Measurements from ENCODE around the gene RNF180.
"Not testable (repeated sequence)": the region's sequence is repeated elsewhere in the genome, so short reads cannot be mapped to it uniquely, and the experiment has no call there.

The RNF180 gene

DNA sequence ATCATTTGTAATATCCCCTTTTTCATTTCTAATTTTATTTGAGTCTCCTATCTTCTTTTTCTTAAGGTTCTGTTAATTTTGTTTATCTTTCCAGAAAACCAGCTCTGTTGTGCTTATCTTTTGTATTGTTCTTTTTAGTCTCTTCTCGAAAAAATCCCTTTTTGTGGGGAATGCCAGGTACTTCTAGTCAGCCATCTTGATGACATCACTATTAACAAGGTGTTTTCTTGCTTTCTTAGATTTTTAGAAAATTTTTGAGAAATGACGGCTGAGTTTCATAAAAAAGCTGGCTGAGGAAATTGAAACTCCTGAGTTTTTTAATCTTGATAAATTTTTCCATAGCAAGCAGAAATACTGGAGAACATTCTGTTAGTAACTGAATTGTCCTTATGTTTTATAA lies 10.7 kb downstream of the RNF180 start:
- no peak for DNase-seq (ENCODE audit: low read depth in 1 of 2, low spot score in 1 of 2)

DNA sequence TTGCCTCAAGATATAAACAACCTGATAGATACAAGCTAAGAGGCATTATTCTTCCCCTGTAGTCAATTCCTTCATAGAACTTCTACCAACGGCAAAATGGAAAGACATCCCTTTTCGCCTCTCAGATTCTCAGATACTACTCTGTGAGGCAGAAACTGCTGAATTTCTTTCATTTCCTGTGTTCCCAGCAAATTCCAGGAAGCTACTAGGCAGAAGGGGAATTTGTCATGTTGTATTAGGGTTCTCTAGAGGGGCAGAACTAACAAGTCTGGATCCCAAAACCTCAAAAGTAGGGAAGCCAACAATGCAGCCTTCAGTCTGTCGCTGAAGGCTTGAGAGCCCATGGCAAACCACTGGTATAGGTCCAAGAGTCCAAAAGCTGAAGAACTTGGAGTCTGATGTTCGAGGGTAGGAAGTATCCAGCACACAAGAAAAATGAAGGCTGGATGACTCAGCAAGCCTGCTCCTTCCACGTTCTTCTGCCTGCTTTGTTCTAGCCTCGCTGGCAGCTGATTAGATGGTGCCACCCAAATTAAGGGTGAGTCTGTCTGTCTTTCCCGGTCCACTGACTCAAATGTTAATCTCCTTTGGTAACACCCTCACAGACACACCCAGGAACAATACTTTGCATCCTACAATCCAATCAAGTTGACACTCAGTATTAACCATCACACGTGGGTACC lies 15.2 kb downstream of the RNF180 start:
- DNase-seq (ENCODE audit: low read depth in 1 of 2, low spot score in 1 of 2) = no peak

DNA sequence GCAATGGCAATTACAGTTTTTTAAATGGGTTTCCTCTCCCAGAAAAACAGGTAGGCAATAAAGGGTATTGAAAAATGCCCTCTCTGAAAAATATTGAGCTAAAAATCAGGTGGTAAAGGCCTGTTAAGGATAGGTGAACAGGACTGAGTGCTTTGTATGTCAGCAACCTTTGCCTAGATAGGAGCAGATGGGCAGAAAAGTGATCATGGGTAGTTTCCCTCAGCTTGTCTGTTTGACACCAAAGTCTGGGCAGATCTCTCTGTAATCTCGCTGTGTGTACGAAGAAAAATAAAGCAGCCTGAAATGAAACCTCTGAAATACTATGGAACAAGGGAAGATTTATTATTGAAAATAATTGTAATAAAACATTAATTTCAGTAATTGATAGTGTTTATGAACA lies 15.8 kb downstream of the RNF180 start:
- DNase-seq (ENCODE audit: low read depth in 1 of 2, low spot score in 1 of 2) = no peak

DNA sequence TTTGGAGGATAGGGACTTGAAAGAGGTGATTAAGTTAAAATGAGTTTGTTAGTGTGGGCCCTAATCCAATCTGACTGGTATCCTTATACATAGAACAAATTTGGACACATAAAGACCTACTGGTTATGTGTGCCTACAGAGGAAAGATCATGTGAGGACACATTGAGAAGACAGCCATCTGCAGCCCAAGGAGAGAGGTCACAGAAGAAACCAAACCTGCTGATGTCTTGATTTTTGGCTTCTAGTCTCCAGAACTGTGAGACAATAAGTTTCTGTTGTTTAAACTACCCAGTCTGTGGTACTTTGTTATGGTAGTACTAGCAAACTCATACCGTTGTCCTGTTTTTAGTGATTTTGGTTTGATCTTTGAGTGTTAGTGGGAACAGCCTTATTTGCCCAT lies 18.3 kb downstream of the RNF180 start:
- DNase-seq (ENCODE audit: low read depth in 1 of 2, low spot score in 1 of 2) = no peak

DNA sequence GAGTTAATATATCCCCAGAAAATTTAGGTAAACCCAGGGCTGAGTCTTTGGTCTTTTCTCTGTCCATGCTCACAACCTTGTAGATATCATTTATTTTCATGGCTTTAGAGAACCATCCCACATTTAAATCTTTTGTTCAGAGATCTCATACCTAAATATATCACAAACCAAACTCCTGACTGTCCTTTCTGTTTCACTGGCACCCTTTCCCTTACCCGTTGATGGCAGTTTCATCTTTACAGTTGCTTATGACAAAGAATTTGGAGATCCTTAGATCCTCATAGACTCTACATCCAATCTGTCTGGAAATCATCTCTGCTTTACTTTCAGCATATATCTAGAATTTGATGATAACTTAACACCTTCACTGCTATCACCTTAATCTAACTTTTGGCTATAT lies 19.2 kb downstream of the RNF180 start:
- no peak for DNase-seq (ENCODE audit: low read depth in 1 of 2, low spot score in 1 of 2)

DNA sequence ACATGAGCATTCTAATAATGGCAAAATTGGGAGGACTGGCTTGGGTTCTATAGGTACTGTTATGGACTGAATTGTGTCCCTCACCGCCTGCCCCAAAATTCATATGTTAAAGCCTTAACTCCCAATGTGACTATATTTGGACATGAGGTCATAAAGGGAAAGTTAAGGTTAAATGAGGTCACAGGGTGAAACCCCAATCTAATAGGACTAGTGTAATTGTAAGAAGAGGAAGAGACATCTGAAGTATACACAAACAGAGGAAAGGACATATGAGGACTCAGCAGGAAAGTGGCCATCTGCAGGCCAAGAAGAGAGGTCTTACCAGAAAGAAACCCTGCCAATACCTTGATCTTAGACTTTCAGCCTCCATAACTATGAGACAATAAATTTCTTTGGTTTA lies 23.1 kb downstream of the RNF180 start:
- no peak for DNase-seq (ENCODE audit: low read depth in 1 of 2, low spot score in 1 of 2)

DNA sequence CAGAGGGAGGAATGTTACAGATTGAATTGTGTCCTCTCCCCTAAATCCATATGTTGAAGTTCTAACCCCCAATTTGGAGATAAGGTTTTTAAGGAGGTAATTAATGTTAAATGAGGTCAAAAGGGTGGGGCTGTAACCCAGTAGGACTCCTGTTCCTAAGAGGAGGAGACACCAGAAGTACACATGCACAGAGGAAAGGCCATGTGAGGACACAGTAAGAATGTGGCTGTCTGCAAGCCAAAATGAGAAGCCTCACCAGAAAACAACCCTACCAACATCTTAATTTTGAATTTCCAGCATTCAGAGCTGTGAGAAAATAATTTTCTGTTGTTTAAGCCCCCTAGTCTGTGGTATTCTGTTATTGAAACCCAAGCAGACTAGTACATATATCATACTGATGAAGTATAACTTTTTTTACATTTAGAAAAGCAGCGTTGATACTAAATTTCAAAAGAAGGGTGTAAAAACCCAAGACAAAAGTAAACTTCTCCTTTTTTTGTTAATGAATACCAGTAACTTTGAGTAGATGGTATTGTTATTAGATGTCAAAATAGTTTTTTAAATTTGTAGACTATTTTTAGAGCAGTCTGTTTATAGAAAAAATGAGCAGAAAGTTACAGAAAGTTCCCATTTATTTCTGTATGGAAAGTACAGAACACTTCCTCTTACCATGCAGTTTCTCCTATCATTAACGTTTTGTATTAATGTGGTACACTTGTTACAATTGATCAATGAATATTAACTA lies 25.1 kb downstream of the RNF180 start:
- no peak for DNase-seq (ENCODE audit: low read depth in 1 of 2, low spot score in 1 of 2)

DNA sequence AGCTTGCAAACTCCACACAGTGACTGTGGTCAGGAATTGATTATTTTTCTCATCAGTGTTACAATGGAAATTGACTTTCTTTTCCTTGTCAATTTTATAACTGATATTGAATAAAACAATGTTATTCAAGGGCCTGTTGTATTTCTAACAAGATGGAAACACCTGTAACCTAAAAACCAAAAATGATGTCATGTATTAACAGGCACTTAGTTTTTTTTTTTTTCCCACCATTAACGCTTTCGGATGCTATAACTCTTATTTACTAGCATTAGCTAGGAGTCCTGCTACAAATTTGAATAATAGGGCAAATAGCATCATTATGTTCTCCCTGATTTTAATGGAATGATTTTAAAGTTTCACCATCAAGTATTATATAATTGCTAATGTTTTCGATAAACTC lies 30.3 kb downstream of the RNF180 start:
- DNase-seq (ENCODE audit: low read depth in 1 of 2, low spot score in 1 of 2) = no peak

DNA sequence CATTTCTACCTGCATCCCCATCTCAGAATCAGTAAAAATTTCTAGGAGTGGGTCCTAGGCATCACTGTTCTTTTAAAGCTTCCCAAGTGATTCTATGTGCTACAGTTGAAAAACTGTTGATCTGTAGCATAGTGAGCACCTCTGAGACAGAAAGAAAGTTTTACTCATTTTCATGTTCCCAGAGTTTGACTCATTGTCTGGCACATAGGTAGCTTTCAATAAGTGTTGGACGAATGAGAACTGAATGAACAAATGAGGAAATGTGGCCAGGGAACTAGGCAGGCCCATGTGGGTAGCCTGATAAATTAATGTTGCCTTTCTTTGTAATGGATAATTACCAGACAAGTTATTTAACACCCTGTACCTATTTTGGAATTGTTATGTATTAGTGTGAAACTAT lies 33.8 kb downstream of the RNF180 start:
- DNase-seq (ENCODE audit: low read depth in 1 of 2, low spot score in 1 of 2) = no peak

DNA sequence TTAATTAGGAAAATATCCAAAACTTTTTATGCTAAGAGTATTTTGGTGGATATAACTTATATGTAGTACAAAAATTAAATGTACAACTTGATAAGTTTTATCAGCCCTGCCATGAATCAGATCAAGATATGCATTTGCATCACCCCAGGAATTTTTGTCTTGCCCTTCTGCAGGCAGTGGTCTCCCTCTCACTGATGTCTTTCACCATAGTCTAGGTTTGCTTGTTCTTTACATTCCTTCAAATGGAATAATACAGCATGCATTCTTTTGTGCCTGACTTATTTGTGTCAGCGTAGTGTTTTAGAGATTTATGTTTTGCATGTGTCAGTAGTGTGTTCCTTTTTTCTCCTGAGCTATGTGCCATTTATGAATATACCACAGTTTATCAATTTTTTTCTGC lies 36.4 kb downstream of the RNF180 start:
- no peak for DNase-seq (ENCODE audit: low read depth in 1 of 2, low spot score in 1 of 2)

DNA sequence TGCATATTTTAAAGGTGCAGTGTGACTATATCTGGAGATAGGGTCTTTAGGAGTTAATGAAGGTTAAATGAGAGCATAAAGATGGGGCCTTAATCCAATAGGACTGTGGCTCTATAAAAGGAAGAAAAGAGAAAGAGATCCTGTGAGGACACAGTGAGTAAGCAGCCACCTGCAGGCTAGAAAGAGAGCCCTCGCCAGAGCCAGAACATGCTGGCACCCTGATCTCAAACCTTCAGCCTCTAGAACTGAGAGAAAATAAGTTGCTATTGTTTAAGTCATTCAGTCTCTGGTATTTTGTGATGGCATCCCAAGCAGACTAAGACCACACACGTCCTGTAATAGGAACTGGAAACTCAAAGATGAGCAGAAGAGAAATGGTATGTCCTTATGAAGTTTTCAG lies 41.0 kb downstream of the RNF180 start:
- no peak for DNase-seq (ENCODE audit: low read depth in 1 of 2, low spot score in 1 of 2)

DNA sequence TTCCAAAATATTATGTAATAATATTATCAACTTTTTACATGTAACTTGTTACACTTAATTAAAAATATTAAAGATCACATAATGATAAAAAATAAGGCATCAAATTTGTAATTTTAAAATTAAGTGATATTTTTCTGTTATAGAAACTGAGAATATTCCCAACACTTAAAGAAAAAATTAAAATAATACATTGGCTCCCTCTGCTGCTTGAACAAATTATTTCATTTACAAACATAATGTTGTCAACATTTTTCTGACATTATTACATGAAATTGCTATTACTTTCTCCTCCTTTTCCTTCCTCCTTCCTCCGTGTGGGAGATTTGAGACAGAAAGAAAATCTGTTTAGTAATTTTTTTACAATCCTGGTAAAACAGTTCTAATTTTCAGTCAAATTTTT lies 42.3 kb downstream of the RNF180 start:
- DNase-seq (ENCODE audit: low read depth in 1 of 2, low spot score in 1 of 2) = no peak

DNA sequence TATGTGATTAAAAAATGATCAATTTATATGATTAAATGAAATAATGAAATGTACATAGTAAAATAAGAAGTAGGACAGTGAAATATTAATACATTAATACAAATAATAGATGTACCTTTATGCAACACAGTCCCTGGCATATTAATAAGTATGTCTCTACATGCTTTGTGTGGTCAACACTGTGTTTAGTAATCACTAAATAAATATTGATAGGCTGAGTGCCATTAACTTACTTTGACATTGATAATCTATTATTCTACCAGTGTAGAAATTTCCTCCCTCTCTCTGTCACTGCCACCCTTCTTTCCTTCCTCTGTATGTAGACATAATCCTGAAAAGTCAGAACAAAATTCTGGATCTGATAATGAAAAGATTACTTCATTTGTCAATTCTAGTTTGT lies 43.7 kb downstream of the RNF180 start:
- no peak for DNase-seq (ENCODE audit: low read depth in 1 of 2, low spot score in 1 of 2)

DNA sequence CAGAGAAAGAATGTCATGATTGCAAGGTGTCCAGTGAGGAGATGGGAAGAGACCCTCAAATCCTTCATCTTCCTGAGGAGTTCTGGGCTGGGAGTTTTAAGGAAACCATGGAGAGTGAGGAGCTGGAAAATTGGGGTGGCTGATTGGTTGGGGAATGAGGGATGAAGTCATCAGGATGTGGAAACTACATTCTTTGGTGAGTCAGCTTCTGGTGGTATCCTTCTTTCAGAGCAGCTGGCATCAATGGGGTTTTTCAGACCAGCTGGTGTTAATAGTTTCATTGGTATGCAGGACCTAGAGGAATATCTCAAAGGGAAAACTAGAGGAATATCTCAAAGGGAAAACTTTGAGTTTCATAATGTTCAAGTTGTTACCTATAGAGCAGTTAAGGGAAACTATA lies 45.2 kb downstream of the RNF180 start:
- no peak for DNase-seq (ENCODE audit: low read depth in 1 of 2, low spot score in 1 of 2)

DNA sequence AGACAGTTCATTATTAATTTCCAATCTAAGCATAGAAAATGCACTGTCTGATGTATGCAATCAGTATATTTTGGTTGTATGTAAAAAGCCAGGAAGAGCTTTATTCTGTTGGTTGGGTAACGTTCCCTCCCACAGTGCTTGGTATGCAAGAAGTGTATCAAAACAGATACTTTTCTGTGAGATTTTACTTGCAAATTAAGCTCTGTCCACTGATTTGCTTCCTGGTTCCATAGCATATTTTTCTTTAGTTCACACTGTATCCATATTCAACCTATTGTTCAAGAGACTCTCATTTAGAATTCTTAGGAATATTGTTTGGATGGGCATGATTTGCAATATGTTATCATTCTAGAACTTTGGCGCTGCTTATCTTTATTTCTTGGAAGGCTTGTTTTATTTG lies 47.4 kb downstream of the RNF180 start:
- DNase-seq (ENCODE audit: low read depth in 1 of 2, low spot score in 1 of 2) = no peak

DNA sequence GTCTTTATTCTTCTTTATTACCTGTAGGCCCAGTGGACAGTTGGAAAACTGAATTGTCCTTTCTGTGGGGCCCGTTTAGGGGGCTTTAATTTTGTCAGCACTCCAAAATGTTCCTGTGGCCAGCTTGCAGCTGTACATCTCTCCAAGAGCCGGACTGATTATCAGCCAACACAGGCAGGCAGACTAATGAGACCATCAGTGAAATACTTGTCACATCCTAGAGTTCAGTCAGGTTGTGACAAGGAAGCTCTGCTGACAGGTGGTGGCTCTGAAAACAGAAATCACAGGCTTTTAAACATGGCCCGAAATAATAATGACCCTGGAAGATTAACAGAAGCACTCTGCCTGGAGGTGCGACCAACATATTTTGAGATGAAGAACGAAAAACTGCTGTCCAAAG lies 47.9 kb downstream of the RNF180 start:
- no peak for DNase-seq (ENCODE audit: low read depth in 1 of 2, low spot score in 1 of 2)

DNA sequence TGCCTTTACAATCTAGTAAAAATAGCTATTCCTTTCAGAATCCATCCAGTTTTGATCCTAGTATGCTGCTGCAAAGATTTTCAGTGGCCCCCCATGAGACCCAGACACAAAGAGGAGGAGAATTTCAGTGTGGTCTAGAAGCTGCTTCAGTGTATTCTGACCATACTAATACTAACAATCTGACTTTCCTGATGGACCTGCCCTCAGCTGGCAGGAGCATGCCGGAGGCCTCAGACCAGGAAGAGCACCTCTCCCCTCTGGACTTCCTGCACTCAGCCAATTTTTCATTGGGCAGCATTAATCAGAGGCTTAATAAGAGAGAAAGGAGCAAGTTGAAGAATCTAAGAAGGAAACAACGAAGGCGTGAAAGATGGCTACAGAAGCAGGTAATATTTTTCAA lies 48.5 kb downstream of the RNF180 start:
- DNase-seq (ENCODE audit: low read depth in 1 of 2, low spot score in 1 of 2) = no peak

DNA sequence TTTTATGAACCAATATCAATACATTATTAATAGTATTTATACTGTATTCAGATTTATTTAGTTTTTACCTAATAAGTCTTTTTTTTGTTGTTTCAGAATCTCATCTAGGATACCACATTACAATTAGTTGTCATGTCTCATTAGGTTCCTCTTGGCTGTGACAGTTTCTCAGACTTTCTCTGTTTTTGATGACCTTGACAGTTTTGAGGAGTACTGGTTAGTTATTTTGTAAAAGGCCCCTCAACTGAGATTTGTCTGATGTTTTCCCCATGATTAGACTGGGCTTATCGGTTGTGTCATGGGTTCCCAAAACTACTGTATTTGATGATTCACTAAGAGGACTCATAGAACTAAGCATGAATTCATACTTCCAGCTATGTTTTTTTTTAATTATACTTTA lies 56.3 kb downstream of the RNF180 start:
- DNase-seq (ENCODE audit: low read depth in 1 of 2, low spot score in 1 of 2) = no peak

DNA sequence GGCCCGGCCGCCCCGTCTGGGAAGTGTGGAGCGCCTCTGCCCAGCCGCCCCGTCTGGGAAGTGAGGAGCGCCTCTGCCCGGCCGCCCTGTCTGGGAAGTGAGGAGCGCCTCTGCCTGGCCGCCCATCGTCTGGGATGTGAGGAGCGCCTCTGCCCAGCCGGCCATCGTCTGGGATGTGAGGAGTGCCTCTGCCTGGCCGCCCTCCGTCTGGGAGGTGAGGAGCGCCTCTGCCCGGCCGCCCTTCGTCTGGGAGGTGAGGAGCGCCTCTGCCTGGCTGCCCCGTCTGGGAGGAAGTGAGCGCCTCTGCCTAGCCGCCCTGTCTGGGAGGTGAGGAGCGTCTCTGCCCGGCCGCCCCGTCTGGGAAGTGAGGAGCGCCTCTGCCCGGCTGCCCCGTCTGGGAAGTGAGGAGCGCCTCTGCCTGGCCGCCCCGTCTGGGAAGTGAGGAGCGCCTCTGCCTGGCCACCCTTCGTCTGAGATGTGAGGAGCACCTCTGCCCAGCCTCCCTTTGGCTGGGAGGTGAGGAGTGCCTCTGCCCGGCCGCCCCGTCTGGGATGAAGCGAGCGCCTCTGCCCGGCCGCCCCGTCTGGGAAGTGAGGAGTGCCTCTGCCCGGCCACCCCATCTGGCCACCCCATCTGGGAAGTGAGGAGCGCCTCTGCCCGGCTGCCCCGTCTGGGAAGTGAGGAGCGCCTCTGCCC lies 59.8 kb downstream of the RNF180 start:
- DNase-seq (ENCODE audit: low read depth in 1 of 2, low spot score in 1 of 2) = not testable (repeated sequence)

DNA sequence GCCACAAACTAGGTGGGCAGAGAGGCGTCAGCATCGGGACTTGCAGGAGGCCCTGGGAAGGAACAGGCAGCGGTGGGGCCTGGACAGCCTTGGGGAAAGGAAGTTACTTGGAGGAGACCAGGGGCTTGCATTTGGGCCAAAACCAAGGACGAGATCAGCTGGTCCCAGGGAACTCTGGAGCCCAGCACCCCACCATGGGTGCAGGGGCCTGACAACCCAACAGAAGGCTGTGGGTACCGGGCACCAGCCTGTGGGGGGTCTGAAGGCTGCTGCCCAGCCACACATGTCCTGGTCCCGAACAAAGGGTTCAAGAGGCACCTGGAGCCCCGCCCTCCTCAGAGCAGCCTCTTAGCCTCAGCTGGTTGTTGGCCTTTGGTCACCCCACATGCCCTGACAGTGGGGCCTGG lies 61.5 kb downstream of the RNF180 start:
- DNase-seq (ENCODE audit: low read depth in 1 of 2, low spot score in 1 of 2) = not testable (repeated sequence)

DNA sequence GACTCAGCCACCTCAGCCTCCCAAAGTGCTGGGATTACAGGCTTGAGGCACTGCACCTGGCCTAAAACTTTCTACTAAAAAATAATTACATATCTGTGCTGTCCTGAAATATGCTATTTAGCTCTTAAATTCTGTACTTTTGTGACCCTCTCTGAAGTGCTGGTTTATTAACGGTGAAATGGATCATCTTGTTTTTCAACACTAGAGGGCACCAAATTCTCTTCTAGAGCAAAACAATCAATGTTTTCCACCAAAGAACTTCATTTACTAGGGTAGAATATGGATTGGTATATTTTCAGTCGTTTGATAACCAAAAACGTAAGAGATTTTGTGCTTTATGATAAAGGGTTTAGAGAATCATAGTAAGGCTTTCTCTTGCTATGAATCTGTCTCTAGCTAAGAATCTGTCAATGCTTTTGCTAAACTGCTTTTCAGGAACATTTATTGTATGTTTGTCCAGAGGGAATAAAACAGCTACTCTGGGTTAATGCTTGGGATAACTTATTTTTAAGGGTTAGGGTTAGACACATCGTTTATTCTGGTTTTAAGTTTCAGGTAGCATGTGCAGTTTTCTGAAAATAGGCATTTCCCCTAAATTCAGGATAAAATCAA lies 63.6 kb downstream of the RNF180 start:
- no peak for DNase-seq (ENCODE audit: low read depth in 1 of 2, low spot score in 1 of 2)

DNA sequence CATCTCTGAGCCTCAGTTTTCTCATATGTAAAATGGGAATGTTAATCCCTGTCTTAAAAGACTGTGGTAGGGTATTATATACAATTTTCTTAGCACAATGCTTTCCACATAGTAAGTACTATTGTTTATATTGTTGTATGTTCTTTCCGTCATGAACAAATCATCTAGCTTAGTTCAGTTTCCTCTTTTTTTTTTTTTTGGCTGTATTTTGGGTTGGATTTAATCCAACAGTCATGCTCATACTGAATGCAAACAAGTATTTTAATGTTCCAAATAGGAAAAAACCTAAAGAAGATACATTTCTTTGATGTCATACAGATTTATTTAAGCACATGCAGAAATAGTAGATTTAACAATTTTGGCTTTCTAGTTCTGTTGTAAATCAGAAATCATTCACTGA lies 95.1 kb downstream of the RNF180 start:
- no peak for DNase-seq (ENCODE audit: low read depth in 1 of 2, low spot score in 1 of 2)

Data from stimulated activated CD4-positive, alpha-beta T cell treated with anti-CD3 and anti-CD28 coated beads, Interleukin-15, amount 100 ng/mL, for 1 hour (primary cell).